ENCODE results near the gene TAF13.
A peak's percentile ranks its signal among the peaks of the same experiment; 100 is the strongest.

Gene TAF13

GRCh38 chr1:109090196-109091077, 14.6 kb upstream of the TAF13 start, which contains the start of gene TMEM167B:
Gene TMEM167B, plus strand, starts transcription at chr1:109090764. Its CDS starts 109 bp downstream, at chr1:109090873.
- Histone ChIP-seq H3K4me1 (ENCODE audit: control insufficient read depth, insufficient read depth, low read length) (peaks cover 28% of the 10 kb centered on the region), H3K27me3 (replicated peaks; ENCODE audit: control insufficient read depth, insufficient read depth, low read length) (no peaks in the 10 kb centered on the region), H3K9ac (ENCODE audit: low read length) (peak within 1 kb of the TSS; percentile 91), H3K9me3 (ENCODE audit: control insufficient read depth, low read length) (no peaks in the 10 kb centered on the region), H3K36me3 (ENCODE audit: control insufficient read depth, insufficient read depth, low read length, severe bottlenecking) (peaks cover 21% of the 10 kb centered on the region), H3K4me3 (ENCODE audit: low read length) (peak within 1 kb of the TSS; percentile 91)
- DNase-seq (ENCODE audit: low read depth), result peak; percentile 98

- Histone ChIP-seq H3K4me3 (ENCODE audit: low read length) (peak overlapping the region; percentile 91), H3K4me1 (ENCODE audit: control insufficient read depth, insufficient read depth, low read length) (peaks cover 25% of the 10 kb centered on the region), H3K27me3 (replicated peaks; ENCODE audit: control insufficient read depth, insufficient read depth, low read length) (no peaks in the 10 kb centered on the region), H3K36me3 (ENCODE audit: control insufficient read depth, insufficient read depth, low read length, severe bottlenecking) (peaks cover 11% of the 10 kb centered on the region), H3K9me3 (ENCODE audit: control insufficient read depth, low read length) (no peaks in the 10 kb centered on the region), H3K9ac (ENCODE audit: low read length) (peak overlapping the region; percentile 91)
- DNase-seq (ENCODE audit: low read depth), result peak; percentile 52
Observed at GRCh38 chr1:109089242-109090015, 13.6 kb upstream of the TAF13 start.

- Histone ChIP-seq H3K4me3 (ENCODE audit: low read length) (no peak overlapping the region), H3K27me3 (replicated peaks; ENCODE audit: control insufficient read depth, insufficient read depth, low read length) (no peaks in the 10 kb centered on the region), H3K4me1 (ENCODE audit: control insufficient read depth, insufficient read depth, low read length) (peaks cover 10% of the 10 kb centered on the region), H3K36me3 (ENCODE audit: control insufficient read depth, insufficient read depth, low read length, severe bottlenecking) (no peaks in the 10 kb centered on the region), H3K9ac (ENCODE audit: low read length) (no peak overlapping the region), H3K9me3 (ENCODE audit: control insufficient read depth, low read length) (no peaks in the 10 kb centered on the region)
- DNase-seq (ENCODE audit: low read depth), result no peak
Observed at GRCh38 chr1:109084563-109085517, 9.0 kb upstream of the TAF13 start.

- no peak for DNase-seq (ENCODE audit: low read depth)
- no peaks in the 10 kb centered on the region for H3K36me3 ChIP-seq (ENCODE audit: control insufficient read depth, insufficient read depth, low read length, severe bottlenecking)
- H3K27me3 ChIP-seq (replicated peaks; ENCODE audit: control insufficient read depth, insufficient read depth, low read length), result no peaks in the 10 kb centered on the region
- H3K4me1 ChIP-seq (ENCODE audit: control insufficient read depth, insufficient read depth, low read length), result peaks cover 12% of the 10 kb centered on the region
- H3K9ac ChIP-seq (ENCODE audit: low read length), result no peak overlapping the region
- H3K4me3 ChIP-seq (ENCODE audit: low read length), result no peak overlapping the region
- H3K9me3 ChIP-seq (ENCODE audit: control insufficient read depth, low read length), result no peaks in the 10 kb centered on the region
Observed at GRCh38 chr1:109083923-109084322, 8.1 kb upstream of the TAF13 start.

GRCh38 chr1:109083501-109083900, 7.7 kb upstream of the TAF13 start:
- Histone ChIP-seq H3K9me3 (ENCODE audit: control insufficient read depth, low read length) (no peaks in the 10 kb centered on the region), H3K9ac (ENCODE audit: low read length) (no peak overlapping the region), H3K36me3 (ENCODE audit: control insufficient read depth, insufficient read depth, low read length, severe bottlenecking) (no peaks in the 10 kb centered on the region), H3K4me1 (ENCODE audit: control insufficient read depth, insufficient read depth, low read length) (peaks cover 12% of the 10 kb centered on the region), H3K27me3 (replicated peaks; ENCODE audit: control insufficient read depth, insufficient read depth, low read length) (no peaks in the 10 kb centered on the region), H3K4me3 (ENCODE audit: low read length) (no peak overlapping the region)
- no peak for DNase-seq (ENCODE audit: low read depth)

- Histone ChIP-seq H3K9me3 (ENCODE audit: control insufficient read depth, low read length) (no peaks in the 10 kb centered on the region), H3K9ac (ENCODE audit: low read length) (peak overlapping the region; percentile 88), H3K27me3 (replicated peaks; ENCODE audit: control insufficient read depth, insufficient read depth, low read length) (no peaks in the 10 kb centered on the region), H3K4me3 (ENCODE audit: low read length) (peak overlapping the region; percentile 67), H3K4me1 (ENCODE audit: control insufficient read depth, insufficient read depth, low read length) (peaks cover 20% of the 10 kb centered on the region), H3K36me3 (ENCODE audit: control insufficient read depth, insufficient read depth, low read length, severe bottlenecking) (no peaks in the 10 kb centered on the region)
- DNase-seq (ENCODE audit: low read depth), result no peak
Observed at GRCh38 chr1:109080441-109081082, 4.8 kb upstream of the TAF13 start.

GRCh38 chr1:109079240-109079622, 3.4 kb upstream of the TAF13 start:
- no peaks in the 10 kb centered on the region for H3K27me3 ChIP-seq (replicated peaks; ENCODE audit: control insufficient read depth, insufficient read depth, low read length)
- no peaks in the 10 kb centered on the region for H3K36me3 ChIP-seq (ENCODE audit: control insufficient read depth, insufficient read depth, low read length, severe bottlenecking)
- H3K4me3 ChIP-seq (ENCODE audit: low read length), result peak overlapping the region; percentile 67
- H3K4me1 ChIP-seq (ENCODE audit: control insufficient read depth, insufficient read depth, low read length), result peaks cover 27% of the 10 kb centered on the region
- no peaks in the 10 kb centered on the region for H3K9me3 ChIP-seq (ENCODE audit: control insufficient read depth, low read length)
- H3K9ac ChIP-seq (ENCODE audit: low read length), result peak overlapping the region; percentile 88
- no peak for DNase-seq (ENCODE audit: low read depth)

GRCh38 chr1:109078317-109078716, 2.5 kb upstream of the TAF13 start:
- H3K9me3 ChIP-seq (ENCODE audit: control insufficient read depth, low read length), result no peaks in the 10 kb centered on the region
- no peak overlapping the region for H3K9ac ChIP-seq (ENCODE audit: low read length)
- no peaks in the 10 kb centered on the region for H3K27me3 ChIP-seq (replicated peaks; ENCODE audit: control insufficient read depth, insufficient read depth, low read length)
- DNase-seq (ENCODE audit: low read depth), result no peak
- peaks cover 27% of the 10 kb centered on the region for H3K4me1 ChIP-seq (ENCODE audit: control insufficient read depth, insufficient read depth, low read length)
- peaks cover under 1% of the 10 kb centered on the region for H3K36me3 ChIP-seq (ENCODE audit: control insufficient read depth, insufficient read depth, low read length, severe bottlenecking)
- H3K4me3 ChIP-seq (ENCODE audit: low read length), result no peak overlapping the region

- Histone ChIP-seq H3K27me3 (replicated peaks; ENCODE audit: control insufficient read depth, insufficient read depth, low read length) (no peaks in the 10 kb centered on the region), H3K9ac (ENCODE audit: low read length) (no peak overlapping the region), H3K36me3 (ENCODE audit: control insufficient read depth, insufficient read depth, low read length, severe bottlenecking) (peaks cover 51% of the 10 kb centered on the region), H3K9me3 (ENCODE audit: control insufficient read depth, low read length) (no peaks in the 10 kb centered on the region), H3K4me1 (ENCODE audit: control insufficient read depth, insufficient read depth, low read length) (peaks cover 7% of the 10 kb centered on the region), H3K4me3 (ENCODE audit: low read length) (no peak overlapping the region)
- no peak for DNase-seq (ENCODE audit: low read depth)
Observed at GRCh38 chr1:109069294-109069693, 6.5 kb downstream of the TAF13 start.

GRCh38 chr1:109067883-109068282, 7.9 kb downstream of the TAF13 start:
- no peak for DNase-seq (ENCODE audit: low read depth)
- H3K4me3 ChIP-seq (ENCODE audit: low read length), result no peak overlapping the region
- no peak overlapping the region for H3K9ac ChIP-seq (ENCODE audit: low read length)
- H3K36me3 ChIP-seq (ENCODE audit: control insufficient read depth, insufficient read depth, low read length, severe bottlenecking), result peaks cover 59% of the 10 kb centered on the region
- H3K9me3 ChIP-seq (ENCODE audit: control insufficient read depth, low read length), result no peaks in the 10 kb centered on the region
- peaks cover 6% of the 10 kb centered on the region for H3K4me1 ChIP-seq (ENCODE audit: control insufficient read depth, insufficient read depth, low read length)
- no peaks in the 10 kb centered on the region for H3K27me3 ChIP-seq (replicated peaks; ENCODE audit: control insufficient read depth, insufficient read depth, low read length)
